Natural killer cell (primary cell): Measurements from ENCODE around the gene TTI1. TPM values are rescaled to one million over a fixed set of nuclear protein-coding genes. Genes with fewer than 3 reads are reported as not detected.

Experiments
- ATAC-seq, 3 donors: fragments of 150-1000 bp in 2 of 3; fragments of 200-7000 bp in 1 of 3; cut with Tn5 transposase; 1 replicate in 1 of 3; 2 replicates in 2 of 3; pipeline ENCODE4 v1.10.0; 2021; ENCODE audit warnings: mild to moderate bottlenecking in 2 of 3, moderate library complexity in 2 of 3
- DNase-seq, 2 donors: peaks; one replicate each; pipeline versions ENCODE4 v3.0.0 to v3.0.0-alpha.2; 2013 to 2021; ENCODE audit warnings: mixed read lengths in 1 of 2
- H3K27ac ChIP-seq: one replicate; pipeline ENCODE4 v1.5.1; 2013; ENCODE audit warnings: mild to moderate bottlenecking, low read length
- H3K27me3 ChIP-seq: one replicate; pipeline ENCODE4 v1.6.1; 2013; ENCODE audit warnings: low read length; ENCODE audit not compliant: control insufficient read depth, insufficient read depth
- H3K36me3 ChIP-seq: one replicate; pipeline ENCODE4 v1.6.1; 2013; ENCODE audit warnings: low read length; ENCODE audit not compliant: control insufficient read depth, insufficient read depth
- H3K4me1 ChIP-seq: one replicate; pipeline ENCODE4 v1.6.1; 2013; ENCODE audit warnings: low read length; ENCODE audit not compliant: control insufficient read depth, insufficient read depth
- H3K4me3 ChIP-seq: one replicate; pipeline ENCODE4 v1.5.1; 2013; ENCODE audit warnings: low read length
- H3K9me3 ChIP-seq: one replicate; pipeline ENCODE4 v1.6.1; 2013; ENCODE audit warnings: low read length; ENCODE audit not compliant: control insufficient read depth, insufficient read depth
- H3K27ac Mint-ChIP-seq, 2 donors: one replicate each; pipeline ENCODE4 v1.8.0; 2022; ENCODE audit warnings: mild to moderate bottlenecking in 2 of 2, mixed read lengths in 2 of 2, moderate library complexity in 1 of 2
- H3K27me3 Mint-ChIP-seq, 2 donors: one replicate each; pipeline ENCODE4 v1.8.0; 2022; ENCODE audit warnings: low read depth in 2 of 2, mixed read lengths in 2 of 2
- H3K36me3 Mint-ChIP-seq: one replicate; pipeline ENCODE4 v1.8.0; 2022; ENCODE audit warnings: mixed read lengths
- H3K4me1 Mint-ChIP-seq, 2 donors: one replicate each; pipeline ENCODE4 v1.8.0; 2022; ENCODE audit warnings: mixed read lengths in 2 of 2
- H3K4me3 Mint-ChIP-seq: one replicate; pipeline ENCODE4 v1.8.0; 2022; ENCODE audit warnings: mild to moderate bottlenecking, moderate library complexity, mixed read lengths
- H3K9me3 Mint-ChIP-seq, 2 donors: one replicate each; pipeline ENCODE4 v1.8.0; 2022; ENCODE audit warnings: mixed read lengths in 2 of 2
- WGBS: methylation state at CpG from one replicate; pipeline ENCODE4 v1.1.7; 2013; ENCODE audit warnings: missing lambda C conversion rate; ENCODE audit not compliant: insufficient coverage; 5-methylcytosine and 5-hydroxymethylcytosine counted together
- intact Hi-C: fragments of 100-400 bp; cut with micrococcal nuclease; formaldehyde crosslinking; loops from one replicate; pipeline ENCODE4 v1.14.2; 2022
- total RNA-seq, 4 donors: library from RNA; stranded (reverse); fragments of 120-200 nt in 1 of 4; gene quantifications; one replicate each; pipeline versions ENCODE4 v1.2.3 to v1.2.4, GENCODE V29; 2013 to 2022
- TF ChIP-seq, protein P1 (sequence below): fragments of 200-600 bp; IDR thresholded peaks from one replicate; pipeline ENCODE4 v1.8.0; 2022; ENCODE audit warnings: antibody characterized with exemption

Gene TTI1
- total RNA-seq, 3 donors from 2014 or later (not counting 1 experiment from before 2014, with no cell fraction given): 15.9 to 23.9 (median 18.9) TPM

DNA sequence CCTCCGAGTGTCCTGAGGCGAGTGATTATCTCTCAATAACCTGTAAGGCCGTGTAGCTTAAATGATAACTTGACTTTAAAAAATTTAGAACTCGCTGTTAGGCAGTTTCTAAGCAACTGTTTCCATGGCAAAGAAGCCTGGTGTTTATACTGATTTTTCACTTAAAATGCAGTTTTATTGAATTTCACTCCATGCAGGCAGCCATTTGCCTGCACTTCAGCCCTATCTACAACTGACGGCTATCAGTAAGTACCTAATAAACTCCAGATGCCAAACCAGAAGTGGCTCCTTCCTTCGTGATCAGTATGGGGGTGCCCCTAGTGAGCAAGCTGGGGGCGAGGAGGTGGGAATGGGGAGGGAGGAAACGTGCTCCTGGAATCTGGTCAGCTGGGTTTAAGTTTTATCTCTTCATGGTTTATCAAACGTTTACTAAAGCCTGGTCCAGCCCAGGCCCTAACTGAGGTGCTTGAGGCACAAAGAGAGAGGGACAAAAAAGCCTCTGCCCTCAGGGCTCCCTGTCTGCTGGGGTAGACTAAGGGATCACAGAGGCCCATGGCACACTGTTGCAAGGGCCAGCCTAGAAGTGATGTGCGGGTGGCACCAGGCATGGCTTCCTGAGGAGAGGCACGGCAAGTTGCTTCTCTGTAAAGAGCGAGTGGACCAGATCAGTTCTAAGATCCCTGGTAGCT, 45.5 kb downstream of the TTI1 start:
- no peak for DNase-seq
- ATAC-seq: no peak
- Histone ChIP-seq H3K27me3 (no peaks in the 10 kb centered on the region), H3K36me3 (peaks cover 11% of the 10 kb centered on the region), H3K4me1 (peaks cover 30% of the 10 kb centered on the region), H3K9me3 (no peaks in the 10 kb centered on the region), H3K27ac (no peak overlapping the region), H3K4me3 (no peak overlapping the region)
- H3K27ac Mint-ChIP-seq: peak overlapping the region in 1 of 2 donors; percentile 92
- H3K9me3 Mint-ChIP-seq: no peaks in the 10 kb centered on the region
- WGBS: 96% methylated on average over 12 of the region's 12 CpGs
- H3K4me3 Mint-ChIP-seq: no peak overlapping the region
- intact Hi-C loops: no loop called here
- TF ChIP-seq, protein P1, sequence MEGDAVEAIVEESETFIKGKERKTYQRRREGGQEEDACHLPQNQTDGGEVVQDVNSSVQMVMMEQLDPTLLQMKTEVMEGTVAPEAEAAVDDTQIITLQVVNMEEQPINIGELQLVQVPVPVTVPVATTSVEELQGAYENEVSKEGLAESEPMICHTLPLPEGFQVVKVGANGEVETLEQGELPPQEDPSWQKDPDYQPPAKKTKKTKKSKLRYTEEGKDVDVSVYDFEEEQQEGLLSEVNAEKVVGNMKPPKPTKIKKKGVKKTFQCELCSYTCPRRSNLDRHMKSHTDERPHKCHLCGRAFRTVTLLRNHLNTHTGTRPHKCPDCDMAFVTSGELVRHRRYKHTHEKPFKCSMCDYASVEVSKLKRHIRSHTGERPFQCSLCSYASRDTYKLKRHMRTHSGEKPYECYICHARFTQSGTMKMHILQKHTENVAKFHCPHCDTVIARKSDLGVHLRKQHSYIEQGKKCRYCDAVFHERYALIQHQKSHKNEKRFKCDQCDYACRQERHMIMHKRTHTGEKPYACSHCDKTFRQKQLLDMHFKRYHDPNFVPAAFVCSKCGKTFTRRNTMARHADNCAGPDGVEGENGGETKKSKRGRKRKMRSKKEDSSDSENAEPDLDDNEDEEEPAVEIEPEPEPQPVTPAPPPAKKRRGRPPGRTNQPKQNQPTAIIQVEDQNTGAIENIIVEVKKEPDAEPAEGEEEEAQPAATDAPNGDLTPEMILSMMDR: no peak
- H3K27me3 Mint-ChIP-seq: no peaks in the 10 kb centered on the region
- peaks cover 26 to 31% of the 10 kb centered on the region in 2 donors for H3K4me1 Mint-ChIP-seq
- H3K36me3 Mint-ChIP-seq: no peaks in the 10 kb centered on the region

DNA sequence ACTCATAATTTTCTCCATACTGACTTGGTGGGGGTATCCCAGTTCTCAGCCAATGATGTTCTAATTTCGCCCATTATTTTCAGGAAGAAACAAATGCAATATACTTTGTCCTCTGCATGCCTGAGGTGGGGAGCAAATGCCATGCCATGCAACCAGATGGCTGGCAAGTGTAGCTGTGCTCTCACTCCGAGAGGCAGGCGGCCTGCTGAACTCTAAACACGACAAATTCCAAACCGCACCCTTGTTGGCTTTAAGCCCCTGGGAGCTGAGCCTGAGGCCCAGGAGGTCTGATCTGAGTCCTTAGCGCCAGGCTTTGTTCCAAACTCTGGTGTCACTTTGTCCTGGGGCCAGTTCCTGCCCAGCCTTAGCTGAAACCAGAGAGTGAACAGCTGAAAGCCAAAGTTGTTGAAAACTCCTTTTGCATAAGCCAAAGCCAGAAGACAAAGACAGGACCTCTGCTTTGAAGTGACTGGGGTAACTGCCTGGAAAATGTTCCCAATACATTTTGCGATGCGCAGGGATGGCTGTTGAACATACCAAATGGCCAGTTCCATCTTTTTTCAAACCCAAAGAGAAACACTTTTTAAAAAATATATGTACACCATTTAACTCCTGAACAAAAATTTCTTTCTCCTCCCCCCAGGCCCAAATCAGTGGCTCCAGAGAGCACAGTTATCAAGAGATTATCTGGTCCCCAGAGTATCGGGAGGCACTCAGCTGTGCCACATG, 46.2 kb downstream of the TTI1 start:
- peaks cover 26 to 31% of the 10 kb centered on the region in 2 donors for H3K4me1 Mint-ChIP-seq
- no peaks in the 10 kb centered on the region for H3K27me3 Mint-ChIP-seq
- H3K4me1 ChIP-seq: peaks cover 23% of the 10 kb centered on the region
- H3K9me3 ChIP-seq: no peaks in the 10 kb centered on the region
- ATAC-seq (no peak), DNase-seq (no peak)
- WGBS: 98% methylated on average over 9 of the region's 9 CpGs
- no peak overlapping the region for H3K4me3 Mint-ChIP-seq
- intact Hi-C loops: no loop called here
- TF ChIP-seq, protein P1: no peak
- H3K9me3 Mint-ChIP-seq: no peaks in the 10 kb centered on the region
- H3K27me3 ChIP-seq: no peaks in the 10 kb centered on the region
- H3K27ac ChIP-seq: no peak overlapping the region
- H3K27ac Mint-ChIP-seq: peak overlapping the region in 1 of 2 donors; percentile 92
- H3K4me3 ChIP-seq: no peak overlapping the region
- H3K36me3 Mint-ChIP-seq: peaks cover under 1% of the 10 kb centered on the region
- H3K36me3 ChIP-seq: peaks cover 13% of the 10 kb centered on the region

DNA sequence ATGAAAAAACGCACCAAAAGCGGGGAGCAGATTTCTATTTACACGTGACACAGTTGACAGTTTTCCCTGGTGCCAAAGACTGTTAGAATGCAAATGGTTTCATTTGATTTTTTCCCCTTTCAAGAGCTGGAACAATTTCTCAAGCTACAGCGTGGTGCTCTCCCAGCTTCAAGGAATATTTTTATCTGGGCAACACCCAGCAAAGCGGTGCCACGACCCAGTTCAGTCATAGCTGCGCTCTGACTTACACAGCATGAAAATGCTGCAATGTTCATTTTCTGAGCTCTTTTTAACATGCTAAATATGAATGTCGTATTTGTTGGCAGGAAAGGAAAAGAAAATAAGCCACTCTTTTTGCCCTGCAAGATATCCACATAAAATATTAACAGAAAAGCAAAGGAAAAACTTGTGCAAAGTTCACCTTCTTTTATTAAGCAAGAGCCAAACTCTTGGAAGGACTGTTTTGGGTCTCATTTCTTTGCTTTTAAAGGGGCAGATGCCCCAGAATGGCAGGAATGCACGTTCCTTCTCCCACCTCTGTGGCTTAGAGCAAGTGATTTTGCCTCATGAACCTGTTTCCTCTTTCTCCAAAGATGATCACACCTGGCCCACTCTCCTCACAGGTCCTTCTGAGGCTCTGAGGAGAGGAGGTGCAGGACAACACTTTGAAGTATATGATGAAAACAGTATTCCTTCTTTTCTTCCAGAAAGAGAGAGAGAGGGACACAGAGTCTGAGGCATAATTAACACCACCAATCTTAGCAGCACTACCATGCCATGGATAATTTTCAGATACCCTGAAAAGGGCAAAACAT, 47.0 kb downstream of the TTI1 start:
- no peak for DNase-seq
- no peak overlapping the region for H3K4me3 ChIP-seq
- TF ChIP-seq, protein P1: no peak
- 92% methylated on average over 8 of the region's 9 CpGs for WGBS
- H3K27ac ChIP-seq: no peak overlapping the region
- H3K27me3 Mint-ChIP-seq: no peaks in the 10 kb centered on the region
- peaks cover 20 to 26% of the 10 kb centered on the region in 2 donors for H3K4me1 Mint-ChIP-seq
- H3K9me3 ChIP-seq: no peaks in the 10 kb centered on the region
- no peak for ATAC-seq
- no peaks in the 10 kb centered on the region for H3K27me3 ChIP-seq
- H3K9me3 Mint-ChIP-seq: no peaks in the 10 kb centered on the region
- no peak overlapping the region for H3K4me3 Mint-ChIP-seq
- H3K4me1 ChIP-seq: peaks cover 18% of the 10 kb centered on the region
- no peak overlapping the region for H3K27ac Mint-ChIP-seq
- intact Hi-C loops: no loop called here
- H3K36me3 Mint-ChIP-seq: peaks cover 8% of the 10 kb centered on the region
- peaks cover 18% of the 10 kb centered on the region for H3K36me3 ChIP-seq
